SU-DHL-6 (cell line): ENCODE measurements around the gene RNF126.

Experiments used
- EZH2phosphoT487 ChIP-seq: fragments of 200-600 bp; sonication (generic), shearing (Covaris generic); conservative IDR thresholded peaks from 2 replicates; pipeline ENCODE4 v1.6.1; 2018; ENCODE audit warnings: mild to moderate bottlenecking, antibody characterized with exemption, low read length, moderate library complexity, mixed read lengths
- TF ChIP-seq, protein P1 (sequence below): fragments of 200-600 bp; sonication (generic); IDR thresholded peaks from one replicate; pipeline ENCODE4 v1.5.1; 2017; ENCODE audit warnings: antibody characterized with exemption, mild to moderate bottlenecking, low read length, moderate library complexity; ENCODE audit not compliant: insufficient read depth, poor library complexity, severe bottlenecking

DNA sequence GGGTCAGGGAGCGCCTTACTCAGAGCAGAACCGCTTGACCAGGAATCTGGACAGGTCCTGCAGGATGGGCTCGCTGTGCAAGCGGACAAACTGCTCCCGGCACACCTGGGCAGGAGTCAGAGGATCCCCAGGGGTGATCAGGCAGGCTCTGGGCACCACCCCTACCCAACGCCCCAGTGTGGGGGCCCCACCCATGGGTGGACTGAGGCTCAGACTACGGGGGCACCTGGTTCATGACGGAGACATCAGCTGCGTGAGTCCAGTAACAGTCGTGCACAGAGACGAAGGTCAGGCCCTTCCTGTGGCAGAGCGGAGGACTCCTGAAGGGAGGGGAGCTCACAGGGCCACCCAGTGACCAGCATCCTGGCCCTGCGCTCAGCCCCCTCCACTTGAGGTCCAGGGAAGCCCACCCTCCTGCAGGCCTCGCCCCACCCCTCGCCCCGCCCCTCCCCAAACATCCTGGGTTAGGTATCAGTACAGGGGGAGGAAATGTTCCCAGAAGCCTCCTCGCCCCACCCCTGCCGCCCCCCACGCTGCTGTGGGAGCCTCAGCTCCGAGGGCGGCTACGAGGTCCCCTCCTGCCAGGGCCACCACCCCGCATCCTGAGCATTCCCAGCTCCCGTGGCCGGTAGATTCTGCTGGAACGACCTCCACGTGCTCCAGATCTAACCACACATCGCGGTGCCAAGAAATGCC lies 45.3 kb downstream of the RNF126 start:
- no peak for TF ChIP-seq EZH2phosphoT487
- TF ChIP-seq, protein P1, sequence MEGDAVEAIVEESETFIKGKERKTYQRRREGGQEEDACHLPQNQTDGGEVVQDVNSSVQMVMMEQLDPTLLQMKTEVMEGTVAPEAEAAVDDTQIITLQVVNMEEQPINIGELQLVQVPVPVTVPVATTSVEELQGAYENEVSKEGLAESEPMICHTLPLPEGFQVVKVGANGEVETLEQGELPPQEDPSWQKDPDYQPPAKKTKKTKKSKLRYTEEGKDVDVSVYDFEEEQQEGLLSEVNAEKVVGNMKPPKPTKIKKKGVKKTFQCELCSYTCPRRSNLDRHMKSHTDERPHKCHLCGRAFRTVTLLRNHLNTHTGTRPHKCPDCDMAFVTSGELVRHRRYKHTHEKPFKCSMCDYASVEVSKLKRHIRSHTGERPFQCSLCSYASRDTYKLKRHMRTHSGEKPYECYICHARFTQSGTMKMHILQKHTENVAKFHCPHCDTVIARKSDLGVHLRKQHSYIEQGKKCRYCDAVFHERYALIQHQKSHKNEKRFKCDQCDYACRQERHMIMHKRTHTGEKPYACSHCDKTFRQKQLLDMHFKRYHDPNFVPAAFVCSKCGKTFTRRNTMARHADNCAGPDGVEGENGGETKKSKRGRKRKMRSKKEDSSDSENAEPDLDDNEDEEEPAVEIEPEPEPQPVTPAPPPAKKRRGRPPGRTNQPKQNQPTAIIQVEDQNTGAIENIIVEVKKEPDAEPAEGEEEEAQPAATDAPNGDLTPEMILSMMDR = no peak
